ENCODE results near the gene PCDHGA5. TPM values are rescaled to one million over a fixed set of nuclear protein-coding genes. Genes with fewer than 3 reads are reported as not detected.

The PCDHGA5 gene
- total RNA-seq, 1 donor from 2014 or later, result 2.0 TPM

GRCh38 chr5:141397756-141398551, 34.0 kb downstream of the PCDHGA5 start, which contains the start of gene PCDHGB5:
Gene PCDHGB5, plus strand, starts transcription at chr5:141397947. Its CDS starts 181 bp downstream, at chr5:141398128.

DNA sequence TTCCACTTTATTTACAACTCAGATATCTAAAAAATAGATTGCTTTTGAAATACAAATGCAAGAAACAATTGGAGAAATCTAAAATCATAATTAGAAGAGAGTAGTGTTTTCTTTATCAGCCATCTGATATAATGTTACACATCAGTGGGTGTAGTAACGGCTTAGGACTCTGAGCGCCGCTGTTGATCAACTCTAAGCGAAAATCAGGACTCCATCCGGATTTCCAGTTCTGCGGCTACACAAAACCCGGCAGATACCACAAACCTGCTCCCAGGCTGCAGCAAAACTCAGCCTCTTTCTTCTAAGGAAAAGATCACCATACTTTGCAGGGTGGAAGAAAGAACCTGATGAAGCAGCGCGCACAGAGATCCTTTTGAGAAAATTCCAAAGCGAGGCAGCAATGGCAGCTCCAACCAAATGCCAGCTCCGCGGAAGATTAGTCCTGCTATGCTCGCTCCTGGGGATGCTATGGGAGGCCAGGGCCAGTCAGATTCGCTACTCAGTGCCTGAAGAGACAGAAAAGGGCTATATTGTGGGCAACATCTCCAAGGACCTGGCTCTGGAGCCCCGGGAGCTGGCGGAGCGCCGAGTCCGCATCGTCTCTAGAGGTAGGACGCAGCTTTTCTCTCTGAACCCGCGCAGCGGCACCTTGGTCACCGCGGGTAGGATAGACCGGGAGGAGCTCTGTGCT, 38.7 kb downstream of the PCDHGA5 start, which contains the start of gene PCDHGA9:
PCDHGA9 (plus strand) TSS at position 226 of the 691 bp plus-strand sequence; CDS start at position 401, 175 bp downstream.

GRCh38 chr5:141407790-141408505, 44.0 kb downstream of the PCDHGA5 start, which contains the start of gene PCDHGB6:
Gene PCDHGB6, plus strand, starts transcription at chr5:141408021. Its CDS starts 182 bp downstream, at chr5:141408203.

GRCh38 chr5:141412854-141413539, 49.0 kb downstream of the PCDHGA5 start, which contains the start of gene PCDHGA10:
Gene PCDHGA10, plus strand, starts transcription at chr5:141412987. Its CDS starts 189 bp downstream, at chr5:141413176.

Other genes starting within 250 kb of the PCDHGA5 start
- under 0.01 and 0.25 TPM in 2 replicates for gene PCDHB4, start 242.3 kb upstream of the PCDHGA5 start, total RNA-seq
- 0.32 and 3.6 TPM in 2 replicates for gene PCDHB5, start 229.0 kb upstream of the PCDHGA5 start, total RNA-seq
- gene PCDHB6, start 214.1 kb upstream of the PCDHGA5 start, total RNA-seq, result 0.25 TPM in 1 of 2 replicates, not detected in the other
- 0.16 and 1.5 TPM in 2 replicates for gene PCDHB7, start 191.5 kb upstream of the PCDHGA5 start, total RNA-seq
- gene PCDHB8, start 186.4 kb upstream of the PCDHGA5 start, total RNA-seq, result 0.16 and 1.3 TPM in 2 replicates
- gene PCDHB16, start 181.8 kb upstream of the PCDHGA5 start, total RNA-seq, result under 0.01 and 0.63 TPM in 2 replicates
- 0.16 and 0.31 TPM in 2 replicates for gene PCDHB9, start 177.0 kb upstream of the PCDHGA5 start, total RNA-seq
- 0.49 and 1.6 TPM in 2 replicates for gene PCDHB10, start 171.8 kb upstream of the PCDHGA5 start, total RNA-seq
- 0.16 and 0.69 TPM in 2 replicates for gene PCDHB11, start 164.5 kb upstream of the PCDHGA5 start, total RNA-seq
- gene PCDHB12, start 155.4 kb upstream of the PCDHGA5 start, total RNA-seq, result 0.16 and 1.3 TPM in 2 replicates
- 0.32 and 3.3 TPM in 2 replicates for gene PCDHB13, start 150.2 kb upstream of the PCDHGA5 start, total RNA-seq
- 0.49 and 1.8 TPM in 2 replicates for gene PCDHB14, start 140.8 kb upstream of the PCDHGA5 start, total RNA-seq
- 0.32 and 1.2 TPM in 2 replicates for gene PCDHB15, start 118.8 kb upstream of the PCDHGA5 start, total RNA-seq
- 0.16 and 0.44 TPM in 2 replicates for gene SLC25A2, start 60.1 kb upstream of the PCDHGA5 start, total RNA-seq
- gene TAF7, start 43.4 kb upstream of the PCDHGA5 start, total RNA-seq, result 53.3 and 79.0 TPM in 2 replicates
- gene PCDHGA1, start 33.6 kb upstream of the PCDHGA5 start, total RNA-seq, result 0.32 and 1.1 TPM in 2 replicates
- gene PCDHGA2, start 25.4 kb upstream of the PCDHGA5 start, total RNA-seq, result 0.81 and 1.9 TPM in 2 replicates
- 0.32 and 0.82 TPM in 2 replicates for gene PCDHGA3, start 20.3 kb upstream of the PCDHGA5 start, total RNA-seq
- gene PCDHGB1, start 14.1 kb upstream of the PCDHGA5 start, total RNA-seq, result 0.65 and 2.8 TPM in 2 replicates
- 1.3 and 6.1 TPM in 2 replicates for gene PCDHGA4, start 9.1 kb upstream of the PCDHGA5 start, total RNA-seq
- 1.1 and 5.1 TPM in 2 replicates for gene PCDHGB2, start 4.2 kb upstream of the PCDHGA5 start, total RNA-seq
- gene PCDHGB3, start 6.1 kb downstream of the PCDHGA5 start, total RNA-seq, result 1.5 and 8.4 TPM in 2 replicates
- 1.5 and 4.1 TPM in 2 replicates for gene PCDHGA6, start 9.7 kb downstream of the PCDHGA5 start, total RNA-seq
- 0.65 and 3.3 TPM in 2 replicates for gene PCDHGA7, start 18.6 kb downstream of the PCDHGA5 start, total RNA-seq
- gene PCDHGB4, start 23.5 kb downstream of the PCDHGA5 start, total RNA-seq, result 8.3 and 20.1 TPM in 2 replicates
- gene PCDHGA8, start 28.5 kb downstream of the PCDHGA5 start, total RNA-seq, result 0.65 and 3.0 TPM in 2 replicates
- gene PCDHGB5, start 33.8 kb downstream of the PCDHGA5 start, total RNA-seq, result 8.1 and 23.0 TPM in 2 replicates
- gene PCDHGA9, start 38.6 kb downstream of the PCDHGA5 start, total RNA-seq, result 0.97 and 4.5 TPM in 2 replicates
- 1.6 and 3.9 TPM in 2 replicates for gene PCDHGB6, start 43.9 kb downstream of the PCDHGA5 start, total RNA-seq
- 2.1 and 5.2 TPM in 2 replicates for gene PCDHGA10, start 48.8 kb downstream of the PCDHGA5 start, total RNA-seq
- gene PCDHGB7, start 53.5 kb downstream of the PCDHGA5 start, total RNA-seq, result 3.2 and 12.3 TPM in 2 replicates
- gene PCDHGA11, start 56.9 kb downstream of the PCDHGA5 start, total RNA-seq, result 4.0 and 14.5 TPM in 2 replicates
- 1.8 and 6.2 TPM in 2 replicates for gene PCDHGA12, start 66.3 kb downstream of the PCDHGA5 start, total RNA-seq
- 6.5 and 22.3 TPM in 2 replicates for gene PCDHGC3, start 111.8 kb downstream of the PCDHGA5 start, total RNA-seq
- 0.49 and 2.8 TPM in 2 replicates for gene PCDHGC4, start 120.9 kb downstream of the PCDHGA5 start, total RNA-seq
- 0.32 and 1.4 TPM in 2 replicates for gene PCDHGC5, start 124.9 kb downstream of the PCDHGA5 start, total RNA-seq